ENCODE data around the gene MAD1L1.
"Not testable (repeated sequence)": the region's sequence is repeated elsewhere in the genome, so short reads cannot be mapped to it uniquely, and the experiment has no call there.

The MAD1L1 gene

DNA sequence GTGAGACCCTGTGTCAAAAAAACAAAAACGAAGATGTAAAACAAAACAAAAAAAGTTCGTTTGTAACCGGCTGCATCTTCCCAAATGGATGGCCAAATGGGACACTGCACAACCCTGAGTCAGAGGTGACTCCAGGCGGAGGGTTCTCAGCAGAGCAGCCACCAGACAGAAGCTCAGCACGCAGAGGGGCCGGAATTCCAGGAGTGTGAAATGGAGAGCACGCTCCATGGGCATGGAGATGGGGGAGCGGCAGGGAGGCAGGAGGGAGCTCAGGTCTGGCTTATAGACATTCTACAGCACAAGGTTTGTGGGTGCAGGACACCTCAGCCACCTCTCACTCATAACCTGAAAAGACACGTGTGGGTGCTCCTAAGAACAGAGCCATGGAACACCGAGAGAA lies 227.0 kb downstream of the MAD1L1 start:
- no peak for DNase-seq (ENCODE audit: low read depth in 1 of 2, low spot score in 1 of 2)

DNA sequence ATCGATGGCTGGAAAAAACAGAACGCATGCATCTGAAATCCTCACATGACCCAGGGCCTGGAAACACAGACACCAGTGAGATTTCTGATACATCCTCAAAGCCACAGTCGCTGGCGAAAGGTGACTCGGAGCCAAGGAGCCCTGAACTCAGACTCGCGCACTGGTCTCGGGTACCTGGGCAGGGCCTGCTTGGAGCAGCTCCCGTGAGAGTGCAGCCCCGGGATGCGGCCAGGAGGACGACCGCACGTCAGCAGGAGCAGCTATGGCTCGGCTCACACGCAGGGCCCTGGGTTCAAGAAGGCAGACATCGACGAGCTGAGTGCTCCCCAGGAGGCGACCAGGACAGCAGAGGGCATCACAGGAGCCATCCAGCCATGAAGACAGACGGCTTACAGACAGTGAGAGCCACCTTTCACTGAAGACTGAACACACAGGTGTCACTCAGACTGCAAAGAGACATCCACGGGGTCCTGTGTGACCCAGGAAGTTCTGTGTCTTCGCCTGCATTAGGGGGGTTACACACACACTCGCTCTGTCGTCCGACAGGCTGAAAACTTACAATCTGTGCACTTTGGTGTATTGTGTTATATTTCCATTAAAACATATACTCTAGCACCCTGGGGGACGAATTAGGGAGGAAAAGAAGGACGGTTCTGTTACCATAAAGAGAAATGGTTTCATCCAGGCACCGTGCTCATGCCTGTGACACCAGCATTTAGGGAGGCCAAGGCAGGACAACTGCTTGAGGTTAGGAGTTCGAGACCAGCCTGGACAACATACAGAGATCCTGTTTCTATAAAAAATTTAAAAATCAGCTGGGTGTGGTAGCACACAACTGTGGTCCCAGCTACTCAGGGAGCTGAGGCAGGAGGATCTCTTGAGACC lies 227.7 kb downstream of the MAD1L1 start:
- no peak for DNase-seq (ENCODE audit: low read depth in 1 of 2, low spot score in 1 of 2)

- DNase-seq (ENCODE audit: low read depth in 1 of 2, low spot score in 1 of 2): no peak
These were observed 228.6 kb downstream of the MAD1L1 start for GRCh38 chr7:2003931-2004812.

GRCh38 chr7:2003451-2003930 lies 229.3 kb downstream of the MAD1L1 start:
- DNase-seq (ENCODE audit: low read depth in 1 of 2, low spot score in 1 of 2): no peak

- DNase-seq (ENCODE audit: low read depth in 1 of 2, low spot score in 1 of 2): no peak
These were observed 229.9 kb downstream of the MAD1L1 start for GRCh38 chr7:2002561-2003450.

GRCh38 chr7:2001601-2002442 lies 230.9 kb downstream of the MAD1L1 start:
- no peak for DNase-seq (ENCODE audit: low read depth in 1 of 2, low spot score in 1 of 2)

DNA sequence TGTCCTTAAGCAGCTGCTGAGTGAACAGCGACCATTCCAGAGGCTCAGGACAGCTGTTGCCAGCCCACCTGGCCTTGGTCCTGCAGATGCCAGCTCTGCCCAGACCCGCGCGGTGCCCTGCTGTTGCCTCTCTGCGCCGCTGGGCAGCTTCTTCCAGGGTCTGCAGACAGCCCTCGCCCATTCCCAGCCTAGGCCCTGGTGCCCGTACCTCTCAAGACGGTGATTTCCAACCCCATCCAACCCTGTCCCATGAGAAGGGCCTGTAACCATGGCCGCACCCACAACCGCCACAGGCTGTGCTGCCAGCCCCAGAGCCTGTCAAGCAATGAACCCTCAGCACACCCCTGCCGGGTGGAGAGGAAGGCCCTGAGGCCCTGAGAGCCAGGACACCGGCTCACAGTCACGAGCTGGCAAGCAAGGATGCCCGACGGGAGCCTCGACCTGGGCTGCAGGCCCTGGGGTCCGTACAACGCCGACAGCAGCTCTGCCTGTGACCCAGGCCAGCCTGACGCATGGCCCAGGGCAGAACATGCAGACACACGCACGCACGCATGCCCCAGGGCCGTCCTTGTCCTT lies 231.9 kb downstream of the MAD1L1 start:
- DNase-seq (ENCODE audit: low read depth in 1 of 2, low spot score in 1 of 2): no peak

DNA sequence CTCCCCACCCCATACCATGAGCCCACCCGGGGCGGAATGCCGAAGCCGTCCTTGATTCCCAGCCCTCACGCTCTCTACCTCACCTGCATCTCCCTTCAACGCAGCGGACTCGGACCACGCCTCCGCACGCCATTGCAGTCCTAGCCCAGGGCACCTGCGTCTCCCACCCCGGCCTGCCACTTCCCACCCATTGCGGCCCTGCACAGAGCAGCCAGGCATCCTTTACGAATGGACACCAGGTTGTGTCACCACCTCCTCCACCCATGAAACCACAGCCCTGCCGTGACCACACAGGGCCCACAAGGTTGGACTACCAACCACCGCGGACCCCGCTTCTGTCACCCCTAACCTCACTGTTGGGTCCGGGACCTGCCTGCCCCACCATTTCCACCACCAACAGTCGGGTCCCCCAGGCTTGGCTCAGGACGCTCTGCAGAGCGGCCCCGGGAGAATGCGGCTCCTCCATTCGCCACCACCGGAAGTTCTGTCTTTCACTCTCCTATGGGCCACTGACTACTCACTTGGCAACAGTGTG lies 232.5 kb downstream of the MAD1L1 start:
- no peak for DNase-seq (ENCODE audit: low read depth in 1 of 2, low spot score in 1 of 2)

- no peak for DNase-seq (ENCODE audit: low read depth in 1 of 2, low spot score in 1 of 2)
These were observed 233.3 kb downstream of the MAD1L1 start for GRCh38 chr7:1999278-1999984.

GRCh38 chr7:1998146-1998545 lies 234.6 kb downstream of the MAD1L1 start:
- DNase-seq (ENCODE audit: low read depth in 1 of 2, low spot score in 1 of 2): no peak

DNA sequence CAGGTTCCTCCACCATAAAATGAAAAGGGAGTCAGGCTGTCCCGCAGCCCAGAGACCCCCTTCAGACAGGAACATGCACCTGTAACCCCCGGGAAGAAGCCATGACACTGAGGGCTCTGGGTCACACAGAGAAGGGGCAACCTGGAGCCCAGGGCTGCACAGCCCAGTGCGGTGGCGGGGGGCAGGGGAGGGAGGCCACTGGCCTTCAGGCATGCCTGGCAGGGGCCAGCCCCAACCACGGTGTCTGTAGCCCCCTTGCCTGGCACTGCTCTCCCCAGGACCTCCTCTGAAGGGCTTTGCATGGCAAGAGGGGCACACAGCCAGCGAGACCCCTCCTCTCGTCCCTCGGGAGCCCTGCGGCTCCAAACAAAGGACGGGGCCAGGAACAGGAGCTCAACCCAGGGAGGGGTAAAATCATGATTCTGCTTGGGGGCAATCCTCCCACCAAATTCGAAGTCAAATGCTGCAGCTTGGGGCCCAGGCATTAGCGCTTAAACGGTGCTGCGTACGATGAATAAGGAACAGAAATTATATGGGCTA lies 235.1 kb downstream of the MAD1L1 start:
- no peak for DNase-seq (ENCODE audit: low read depth in 1 of 2, low spot score in 1 of 2)

GRCh38 chr7:1996816-1997215 lies 235.9 kb downstream of the MAD1L1 start:
- DNase-seq (ENCODE audit: low read depth in 1 of 2, low spot score in 1 of 2): no peak

- DNase-seq (ENCODE audit: low read depth in 1 of 2, low spot score in 1 of 2): not testable (repeated sequence)
These were observed 236.8 kb downstream of the MAD1L1 start for GRCh38 chr7:1995911-1996420.

- no peak for DNase-seq (ENCODE audit: low read depth in 1 of 2, low spot score in 1 of 2)
These were observed 237.3 kb downstream of the MAD1L1 start for GRCh38 chr7:1995426-1995825.

DNA sequence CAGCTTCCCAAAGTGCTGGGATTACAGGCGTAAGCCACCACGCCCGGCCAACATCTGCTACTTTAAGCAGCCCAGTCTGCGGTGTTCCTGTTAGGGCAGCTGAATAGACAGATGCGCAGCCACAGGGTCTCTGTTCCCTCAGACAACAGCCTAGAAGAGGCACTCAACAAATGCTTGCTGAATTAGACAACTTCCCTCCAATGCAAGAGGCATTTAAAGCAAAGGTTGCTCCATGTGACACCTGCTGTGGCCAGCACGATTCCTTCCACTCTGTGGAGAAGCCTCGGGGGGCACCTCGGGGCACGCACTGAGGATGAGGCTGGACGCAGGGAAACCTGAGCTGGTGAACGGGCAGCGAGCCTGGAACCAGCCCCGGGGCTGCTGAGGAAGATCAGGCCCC lies 237.8 kb downstream of the MAD1L1 start:
- no peak for DNase-seq (ENCODE audit: low read depth in 1 of 2, low spot score in 1 of 2)

GRCh38 chr7:1993776-1994740 lies 238.7 kb downstream of the MAD1L1 start:
- no peak for DNase-seq (ENCODE audit: low read depth in 1 of 2, low spot score in 1 of 2)

DNA sequence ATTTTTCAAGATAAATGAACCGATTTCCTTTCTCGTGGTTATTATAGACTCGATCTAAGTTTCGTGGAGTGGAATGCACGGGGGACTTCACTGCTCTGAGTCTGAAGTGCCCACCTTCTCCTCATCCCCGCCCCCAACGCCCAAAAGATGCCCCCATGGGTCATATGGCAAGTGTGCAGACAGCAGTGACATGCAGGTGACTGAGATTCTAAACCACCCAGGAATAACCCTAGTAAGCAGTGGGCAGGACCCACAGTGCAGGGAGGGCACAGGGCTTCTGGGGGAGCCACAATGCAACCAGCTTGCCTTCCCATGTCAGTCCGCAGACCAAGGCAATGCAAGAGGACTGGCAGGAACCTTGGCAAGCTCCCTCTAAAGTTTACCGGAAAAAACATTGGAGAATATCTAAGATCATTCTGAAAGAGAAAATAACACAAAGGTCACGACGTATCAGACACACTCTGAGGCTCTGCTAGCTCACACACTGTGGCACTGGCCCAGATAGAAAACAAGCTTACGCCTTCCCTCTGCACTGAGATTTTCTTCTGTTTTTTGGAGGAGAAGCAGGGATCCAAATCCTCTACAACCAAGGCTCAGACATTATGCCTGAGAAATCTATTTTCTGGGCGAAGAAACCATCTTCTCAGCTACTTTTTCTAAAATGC lies 239.6 kb downstream of the MAD1L1 start:
- DNase-seq (ENCODE audit: low read depth in 1 of 2, low spot score in 1 of 2): no peak
